SK-N-SH (cell line): ENCODE measurements around the gene MEIKIN. TPM values are rescaled to one million over a fixed set of nuclear protein-coding genes. Genes with fewer than 3 reads are reported as not detected.

Experiments
- CTCF ChIA-PET: fragments of 300-600, 350-600 bp; formaldehyde crosslinking; extraction: SDS; loops from one replicate; lab custom pipeline; 2021; lab: Yijun Ruan, JAX
- POLR2A ChIA-PET: fragments of 350-600 bp; sonication (Branson Sonifier 250); formaldehyde crosslinking; extraction: SDS; loops from one replicate; lab custom pipeline; 2020; ENCODE audit warnings: antibody characterized with exemption, inconsistent platforms; lab: Yijun Ruan, JAX
- DNase-seq: peaks from one replicate; pipeline ENCODE4 v3.0.0; 2012
- H2AFZ ChIP-seq: fragments of 200-600 bp; sonication (generic); 2 replicates; pipeline ENCODE4 v1.8.1; 2016; ENCODE audit warnings: antibody characterized with exemption, mild to moderate bottlenecking, low read depth
- H3F3A ChIP-seq: fragments of 200-600 bp; sonication (generic); replicated peaks from 2 replicates; pipeline ENCODE3; 2016; ENCODE audit warnings: antibody characterized with exemption, mild to moderate bottlenecking; ENCODE audit not compliant: insufficient read depth
- H3K27ac ChIP-seq, 2 experiments: fragments of 200-500 bp in 1 of 2; fragments of 200-600 bp in 1 of 2; sonication (Bioruptor generic) in 1 of 2; sonication (generic), shearing (Covaris generic) in 1 of 2; 2 replicates each; pipeline versions ENCODE4 v1.5.1 to v1.6.1; 2014 to 2016; ENCODE audit warnings: low read depth in 2 of 2, inconsistent platforms in 1 of 2, low read length in 1 of 2, mild to moderate bottlenecking in 1 of 2, mixed read lengths in 1 of 2
- H3K27me3 ChIP-seq: fragments of 200-600 bp; sonication (generic), shearing (Covaris generic); 2 replicates; pipeline ENCODE4 v1.6.1; 2016; ENCODE audit warnings: mixed run types; ENCODE audit not compliant: insufficient read depth
- H3K36me3 ChIP-seq, 2 experiments: fragments of 200-500 bp in 1 of 2; fragments of 200-600 bp in 1 of 2; sonication (Bioruptor generic) in 1 of 2; sonication (generic) in 1 of 2; replicated peaks in 1 of 2; 2 replicates each; pipeline versions ENCODE3 to v1.5.1; 2014 to 2016; ENCODE audit warnings: low read length in 1 of 2, mild to moderate bottlenecking in 1 of 2; ENCODE audit not compliant: insufficient read depth in 2 of 2, control insufficient read depth in 1 of 2
- H3K4me1 ChIP-seq, 2 experiments: fragments of 200-500 bp in 1 of 2; fragments of 200-600 bp in 1 of 2; sonication (Bioruptor generic) in 1 of 2; sonication (generic), shearing (Covaris generic) in 1 of 2; 2 replicates each; pipeline versions ENCODE4 v1.5.1 to v1.6.1; 2014 to 2016; ENCODE audit warnings: low read depth in 1 of 2, low read length in 1 of 2, mixed run types in 1 of 2; ENCODE audit not compliant: insufficient read depth in 2 of 2, control insufficient read depth in 1 of 2
- H3K4me2 ChIP-seq: fragments of 200-600 bp; sonication (generic), shearing (Covaris generic); 2 replicates; pipeline ENCODE4 v1.6.1; 2017; ENCODE audit warnings: mixed run types
- H3K4me3 ChIP-seq, 2 experiments: fragments of 200-500 bp in 1 of 2; fragments of 200-600 bp in 1 of 2; sonication (Bioruptor generic) in 1 of 2; sonication (generic), shearing (Covaris generic) in 1 of 2; 2 replicates each; pipeline versions ENCODE4 v1.5.1 to v1.8.1; 2014 to 2016; ENCODE audit warnings: low read depth in 2 of 2, inconsistent platforms in 1 of 2, low read length in 1 of 2, mild to moderate bottlenecking in 1 of 2, mixed read lengths in 1 of 2, moderate library complexity in 1 of 2
- H3K79me2 ChIP-seq: fragments of 200-600 bp; sonication (generic); 2 replicates; pipeline ENCODE4 v1.8.1; 2017; ENCODE audit warnings: mild to moderate bottlenecking; ENCODE audit not compliant: insufficient read depth
- H3K9ac ChIP-seq: fragments of 200-600 bp; sonication (generic); 2 replicates; pipeline ENCODE4 v1.6.1; 2017; ENCODE audit warnings: mixed run types
- H3K9me2 ChIP-seq: fragments of 200-600 bp; sonication (generic); 2 replicates; pipeline ENCODE4 v1.6.1; 2017; ENCODE audit warnings: mixed run types
- H3K9me3 ChIP-seq: fragments of 200-600 bp; sonication (generic); 2 replicates; pipeline ENCODE4 v1.6.1; 2017; ENCODE audit warnings: mixed run types, mild to moderate bottlenecking, moderate library complexity
- H4K20me1 ChIP-seq: fragments of 200-600 bp; sonication (generic); 2 replicates; pipeline ENCODE4 v1.6.1; 2017; ENCODE audit warnings: mild to moderate bottlenecking, mixed run types; ENCODE audit not compliant: insufficient read depth
- CTCF ChIP-seq: fragments of 200-600 bp; sonication (generic); IDR thresholded peaks from 2 replicates; pipeline ENCODE4 v1.6.1; 2017; ENCODE audit warnings: antibody characterized with exemption, mild to moderate bottlenecking, moderate library complexity
- ELF1 ChIP-seq: IDR thresholded peaks from 2 replicates; pipeline ENCODE4 v1.4.0; 2012
- EZH2phosphoT487 ChIP-seq: fragments of 200-600 bp; sonication (generic); IDR thresholded peaks from 2 replicates; pipeline ENCODE4 v1.6.1; 2017; ENCODE audit warnings: low read depth, mixed run types, mild to moderate bottlenecking, antibody characterized with exemption, moderate library complexity, borderline replicate concordance
- FOSL2 ChIP-seq: IDR thresholded peaks from 2 replicates; pipeline ENCODE4 v1.4.0; 2012; ENCODE audit warnings: low read depth, mild to moderate bottlenecking, moderate library complexity, borderline replicate concordance
- MEF2A ChIP-seq: IDR thresholded peaks from 2 replicates; pipeline ENCODE4 v1.4.0; 2012; ENCODE audit warnings: low read depth, borderline replicate concordance
- MXI1 ChIP-seq: IDR thresholded peaks from 2 replicates; pipeline ENCODE4 v1.6.1; 2012; ENCODE audit warnings: mild to moderate bottlenecking, low read depth, low read length, improper control_type of control experiment
- NRF1 ChIP-seq: IDR thresholded peaks from 2 replicates; pipeline ENCODE4 v1.6.1; 2012; ENCODE audit warnings: low read depth, mild to moderate bottlenecking, low read length
- POLR2AphosphoS5 ChIP-seq: IDR thresholded peaks from 2 replicates; pipeline ENCODE4 v1.6.1; 2012; ENCODE audit warnings: low read depth, low read length
- RFX5 ChIP-seq: IDR thresholded peaks from 2 replicates; pipeline ENCODE4 v1.6.1; 2012; ENCODE audit warnings: mild to moderate bottlenecking, improper control_type of control experiment, low read length
- RXRA ChIP-seq: IDR thresholded peaks from 2 replicates; pipeline ENCODE4 v1.4.0; 2012; ENCODE audit warnings: low read depth, mild to moderate bottlenecking, borderline replicate concordance
- SIN3A ChIP-seq: IDR thresholded peaks from 2 replicates; pipeline ENCODE4 v1.6.1; 2012; ENCODE audit warnings: low read depth, mild to moderate bottlenecking, low read length, moderate library complexity, borderline replicate concordance
- SMC3 ChIP-seq: IDR thresholded peaks from 2 replicates; pipeline ENCODE4 v1.6.1; 2012; ENCODE audit warnings: low read depth, low read length, improper control_type of control experiment
- TAF1 ChIP-seq: IDR thresholded peaks from 2 replicates; pipeline ENCODE4 v1.6.1; 2012; ENCODE audit warnings: low read depth, mild to moderate bottlenecking, low read length, moderate library complexity, borderline replicate concordance
- TCF12 ChIP-seq: IDR thresholded peaks from 2 replicates; pipeline ENCODE4 v1.4.0; 2012
- TEAD4 ChIP-seq: IDR thresholded peaks from 2 replicates; pipeline ENCODE4 v1.4.0; 2012; ENCODE audit warnings: mild to moderate bottlenecking, borderline replicate concordance; ENCODE audit not compliant: insufficient read depth
- YY1 ChIP-seq: IDR thresholded peaks from 2 replicates; pipeline ENCODE4 v1.4.0; 2012; ENCODE audit warnings: low read depth, mild to moderate bottlenecking
- WGBS: methylation state at CpG from one replicate; pipeline ENCODE4 v1.1.6; 2017; ENCODE audit warnings: low lambda C conversion rate; 5-methylcytosine and 5-hydroxymethylcytosine counted together
- polyA plus RNA-seq, 3 experiments: library from polyadenylated mRNA; depleted of rRNA; stranded (reverse); fragments of >200 nt; gene quantifications; 2 replicates each; pipeline ENCODE4 v1.2.3, GENCODE V29; 2012
- TF ChIP-seq, protein P1 (sequence below): IDR thresholded peaks from 2 replicates; pipeline ENCODE4 v1.4.0; 2012; ENCODE audit warnings: low read depth, borderline replicate concordance
- TF ChIP-seq, protein P2 (sequence below): IDR thresholded peaks from 2 replicates; pipeline ENCODE4 v1.6.1; 2012; ENCODE audit warnings: mild to moderate bottlenecking, low read depth, low read length, moderate library complexity
- TF ChIP-seq, protein P3 (sequence below): fragments of 150-350 bp; IDR thresholded peaks from 2 replicates; pipeline ENCODE4 v1.6.1; 2016; ENCODE audit warnings: mild to moderate bottlenecking, low read depth, low read length
- TF ChIP-seq, protein P4 (sequence below): IDR thresholded peaks from 2 replicates; pipeline ENCODE4 v1.4.0; 2012; ENCODE audit warnings: low read depth, borderline replicate concordance

The MEIKIN gene
- polyA plus RNA-seq, 1 of the 3 experiments (the other 2 are of a cell fraction): not detected

DNA sequence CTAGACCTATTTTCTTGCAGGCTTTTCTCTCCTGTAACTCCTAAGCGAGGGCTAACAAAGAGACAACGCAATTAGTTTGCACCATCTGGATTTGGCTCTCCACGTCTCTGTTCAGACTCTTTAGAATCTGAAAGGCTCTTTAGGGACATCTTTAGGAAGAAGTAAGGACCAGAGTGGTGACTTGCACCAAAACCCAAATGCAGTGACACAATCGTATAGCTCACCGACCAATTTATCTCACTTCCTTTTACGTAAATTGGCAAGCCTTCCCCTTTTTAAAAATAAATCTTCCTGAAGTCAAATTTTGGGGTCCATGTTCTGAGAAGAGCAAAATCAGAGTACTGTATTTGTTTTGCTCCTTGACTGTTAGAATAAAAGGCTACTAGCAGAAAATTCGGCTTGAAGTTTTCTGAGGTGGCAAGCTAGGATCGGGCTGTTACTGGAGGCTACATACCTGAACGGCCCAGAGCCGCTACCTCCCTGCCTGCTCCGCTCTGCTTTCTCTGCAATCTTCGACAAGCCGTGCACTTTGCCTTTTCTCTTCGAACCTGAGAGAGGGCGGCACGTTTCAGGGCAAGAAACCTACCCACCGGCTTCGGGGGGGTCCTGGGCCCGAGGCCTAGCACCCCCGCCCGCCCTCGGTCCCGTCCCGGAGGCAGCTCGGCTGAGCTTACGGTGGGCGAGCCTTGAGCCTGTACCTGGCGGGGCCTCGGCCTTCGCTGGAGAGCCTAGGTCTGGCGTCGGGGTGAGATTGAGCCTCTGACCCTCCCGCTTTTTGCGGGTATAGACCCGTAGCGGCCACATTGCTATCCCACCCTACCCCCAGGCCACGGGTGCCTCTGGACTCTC, 537 bp downstream of the MEIKIN start:
- ChIA-PET CTCF (interaction anchor here (0.9 kb wide), 1 partner anchor 119 kb away, joined by 4 read pairs; no protein-coding TSS in a partner anchor), POLR2A (no interaction called here)
- no peaks in the 10 kb centered on the region for H3K9me3 ChIP-seq
- no peak overlapping the region for H3K27ac ChIP-seq
- WGBS: 63% methylated on average over 29 of the region's 37 CpGs
- H3K4me3 ChIP-seq: no peak overlapping the region
- no peak overlapping the region for H2AFZ ChIP-seq
- no peaks in the 10 kb centered on the region for H3K27me3 ChIP-seq
- H3K4me1 ChIP-seq: no peaks in the 10 kb centered on the region
- H3K9ac ChIP-seq: no peak overlapping the region
- H3K4me2 ChIP-seq: no peak overlapping the region
- H3K79me2 ChIP-seq: no peaks in the 10 kb centered on the region
- H3K36me3 ChIP-seq: no peaks in the 10 kb centered on the region
- no peak for TF ChIP-seq NRF1
- TF ChIP-seq ELF1: no peak
- TF ChIP-seq, protein P1, sequence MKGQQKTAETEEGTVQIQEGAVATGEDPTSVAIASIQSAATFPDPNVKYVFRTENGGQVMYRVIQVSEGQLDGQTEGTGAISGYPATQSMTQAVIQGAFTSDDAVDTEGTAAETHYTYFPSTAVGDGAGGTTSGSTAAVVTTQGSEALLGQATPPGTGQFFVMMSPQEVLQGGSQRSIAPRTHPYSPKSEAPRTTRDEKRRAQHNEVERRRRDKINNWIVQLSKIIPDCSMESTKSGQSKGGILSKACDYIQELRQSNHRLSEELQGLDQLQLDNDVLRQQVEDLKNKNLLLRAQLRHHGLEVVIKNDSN: no peak
- no peak for TF ChIP-seq SIN3A
- TF ChIP-seq RXRA: no peak
- no peak for TF ChIP-seq CTCF
- no peak for TF ChIP-seq YY1
- TF ChIP-seq EZH2phosphoT487: no peak
- TF ChIP-seq, protein P2, sequence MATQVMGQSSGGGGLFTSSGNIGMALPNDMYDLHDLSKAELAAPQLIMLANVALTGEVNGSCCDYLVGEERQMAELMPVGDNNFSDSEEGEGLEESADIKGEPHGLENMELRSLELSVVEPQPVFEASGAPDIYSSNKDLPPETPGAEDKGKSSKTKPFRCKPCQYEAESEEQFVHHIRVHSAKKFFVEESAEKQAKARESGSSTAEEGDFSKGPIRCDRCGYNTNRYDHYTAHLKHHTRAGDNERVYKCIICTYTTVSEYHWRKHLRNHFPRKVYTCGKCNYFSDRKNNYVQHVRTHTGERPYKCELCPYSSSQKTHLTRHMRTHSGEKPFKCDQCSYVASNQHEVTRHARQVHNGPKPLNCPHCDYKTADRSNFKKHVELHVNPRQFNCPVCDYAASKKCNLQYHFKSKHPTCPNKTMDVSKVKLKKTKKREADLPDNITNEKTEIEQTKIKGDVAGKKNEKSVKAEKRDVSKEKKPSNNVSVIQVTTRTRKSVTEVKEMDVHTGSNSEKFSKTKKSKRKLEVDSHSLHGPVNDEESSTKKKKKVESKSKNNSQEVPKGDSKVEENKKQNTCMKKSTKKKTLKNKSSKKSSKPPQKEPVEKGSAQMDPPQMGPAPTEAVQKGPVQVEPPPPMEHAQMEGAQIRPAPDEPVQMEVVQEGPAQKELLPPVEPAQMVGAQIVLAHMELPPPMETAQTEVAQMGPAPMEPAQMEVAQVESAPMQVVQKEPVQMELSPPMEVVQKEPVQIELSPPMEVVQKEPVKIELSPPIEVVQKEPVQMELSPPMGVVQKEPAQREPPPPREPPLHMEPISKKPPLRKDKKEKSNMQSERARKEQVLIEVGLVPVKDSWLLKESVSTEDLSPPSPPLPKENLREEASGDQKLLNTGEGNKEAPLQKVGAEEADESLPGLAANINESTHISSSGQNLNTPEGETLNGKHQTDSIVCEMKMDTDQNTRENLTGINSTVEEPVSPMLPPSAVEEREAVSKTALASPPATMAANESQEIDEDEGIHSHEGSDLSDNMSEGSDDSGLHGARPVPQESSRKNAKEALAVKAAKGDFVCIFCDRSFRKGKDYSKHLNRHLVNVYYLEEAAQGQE: no peak
- TF ChIP-seq RFX5: no peak
- no peak for TF ChIP-seq MXI1
- no peak for TF ChIP-seq SMC3
- no peak for TF ChIP-seq TEAD4
- TF ChIP-seq MEF2A: no peak
- TF ChIP-seq TCF12: no peak
- TF ChIP-seq FOSL2: no peak
- TF ChIP-seq, protein P3, sequence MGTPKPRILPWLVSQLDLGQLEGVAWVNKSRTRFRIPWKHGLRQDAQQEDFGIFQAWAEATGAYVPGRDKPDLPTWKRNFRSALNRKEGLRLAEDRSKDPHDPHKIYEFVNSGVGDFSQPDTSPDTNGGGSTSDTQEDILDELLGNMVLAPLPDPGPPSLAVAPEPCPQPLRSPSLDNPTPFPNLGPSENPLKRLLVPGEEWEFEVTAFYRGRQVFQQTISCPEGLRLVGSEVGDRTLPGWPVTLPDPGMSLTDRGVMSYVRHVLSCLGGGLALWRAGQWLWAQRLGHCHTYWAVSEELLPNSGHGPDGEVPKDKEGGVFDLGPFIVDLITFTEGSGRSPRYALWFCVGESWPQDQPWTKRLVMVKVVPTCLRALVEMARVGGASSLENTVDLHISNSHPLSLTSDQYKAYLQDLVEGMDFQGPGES: no peak
- TF ChIP-seq, protein P4, sequence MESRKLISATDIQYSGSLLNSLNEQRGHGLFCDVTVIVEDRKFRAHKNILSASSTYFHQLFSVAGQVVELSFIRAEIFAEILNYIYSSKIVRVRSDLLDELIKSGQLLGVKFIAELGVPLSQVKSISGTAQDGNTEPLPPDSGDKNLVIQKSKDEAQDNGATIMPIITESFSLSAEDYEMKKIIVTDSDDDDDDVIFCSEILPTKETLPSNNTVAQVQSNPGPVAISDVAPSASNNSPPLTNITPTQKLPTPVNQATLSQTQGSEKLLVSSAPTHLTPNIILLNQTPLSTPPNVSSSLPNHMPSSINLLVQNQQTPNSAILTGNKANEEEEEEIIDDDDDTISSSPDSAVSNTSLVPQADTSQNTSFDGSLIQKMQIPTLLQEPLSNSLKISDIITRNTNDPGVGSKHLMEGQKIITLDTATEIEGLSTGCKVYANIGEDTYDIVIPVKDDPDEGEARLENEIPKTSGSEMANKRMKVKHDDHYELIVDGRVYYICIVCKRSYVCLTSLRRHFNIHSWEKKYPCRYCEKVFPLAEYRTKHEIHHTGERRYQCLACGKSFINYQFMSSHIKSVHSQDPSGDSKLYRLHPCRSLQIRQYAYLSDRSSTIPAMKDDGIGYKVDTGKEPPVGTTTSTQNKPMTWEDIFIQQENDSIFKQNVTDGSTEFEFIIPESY: no peak
- TF ChIP-seq POLR2AphosphoS5: no peak
- no peak for TF ChIP-seq TAF1
- H3K9me2 ChIP-seq: no peaks in the 10 kb centered on the region
- no peaks in the 10 kb centered on the region for H4K20me1 ChIP-seq
- no peak for DNase-seq
- no peaks in the 10 kb centered on the region for H3F3A ChIP-seq
